Glutamatergic neuron (in vitro differentiated cells): ENCODE measurements around the gene SLC22A15. TPM values are rescaled to one million over a fixed set of nuclear protein-coding genes. Genes with fewer than 3 reads are reported as not detected.

ENCODE experiments used
- DNase-seq: peaks from one replicate; pipeline ENCODE4 v3.0.0; 2022
- H3K27ac Mint-ChIP-seq: one replicate; pipeline ENCODE4 v1.8.0; 2020; ENCODE audit warnings: mild to moderate bottlenecking, mixed read lengths, inconsistent platforms; ENCODE audit not compliant: unreplicated experiment
- H3K27me3 Mint-ChIP-seq: one replicate; pipeline ENCODE4 v1.8.0; 2020; ENCODE audit warnings: mild to moderate bottlenecking, moderate library complexity, mixed read lengths, inconsistent platforms; ENCODE audit not compliant: unreplicated experiment
- H3K36me3 Mint-ChIP-seq: one replicate; pipeline ENCODE4 v1.8.0; 2020; ENCODE audit warnings: mild to moderate bottlenecking, mixed read lengths, inconsistent platforms; ENCODE audit not compliant: unreplicated experiment
- H3K4me1 Mint-ChIP-seq: one replicate; pipeline ENCODE4 v1.8.0; 2020; ENCODE audit warnings: mild to moderate bottlenecking, low read depth, mixed read lengths, inconsistent platforms; ENCODE audit not compliant: unreplicated experiment
- H3K4me3 Mint-ChIP-seq: one replicate; pipeline ENCODE4 v1.8.0; 2020; ENCODE audit warnings: mild to moderate bottlenecking, mixed read lengths, inconsistent platforms; ENCODE audit not compliant: unreplicated experiment
- H3K9me3 Mint-ChIP-seq: one replicate; pipeline ENCODE4 v1.8.0; 2020; ENCODE audit warnings: mild to moderate bottlenecking, moderate library complexity, mixed read lengths, inconsistent platforms; ENCODE audit not compliant: unreplicated experiment
- total RNA-seq: library from RNA; stranded (reverse); fragmentation: NEBNext Ultra II Directional; extraction: Animal tissue kit (Norgen Biotek cat#: 25700); gene quantifications from one replicate; pipeline ENCODE4 v1.2.1, GENCODE V29; 2021; ENCODE audit not compliant: unreplicated experiment
- TF ChIP-seq, protein P1 (sequence below): fragments of 200-600 bp; sonication (generic); IDR thresholded peaks from one replicate; pipeline ENCODE4 v1.5.0; 2021; ENCODE audit not compliant: partially characterized antibody, unreplicated experiment

Gene SLC22A15
- total RNA-seq, 1 donor from 2014 or later: 49.4 TPM

DNA sequence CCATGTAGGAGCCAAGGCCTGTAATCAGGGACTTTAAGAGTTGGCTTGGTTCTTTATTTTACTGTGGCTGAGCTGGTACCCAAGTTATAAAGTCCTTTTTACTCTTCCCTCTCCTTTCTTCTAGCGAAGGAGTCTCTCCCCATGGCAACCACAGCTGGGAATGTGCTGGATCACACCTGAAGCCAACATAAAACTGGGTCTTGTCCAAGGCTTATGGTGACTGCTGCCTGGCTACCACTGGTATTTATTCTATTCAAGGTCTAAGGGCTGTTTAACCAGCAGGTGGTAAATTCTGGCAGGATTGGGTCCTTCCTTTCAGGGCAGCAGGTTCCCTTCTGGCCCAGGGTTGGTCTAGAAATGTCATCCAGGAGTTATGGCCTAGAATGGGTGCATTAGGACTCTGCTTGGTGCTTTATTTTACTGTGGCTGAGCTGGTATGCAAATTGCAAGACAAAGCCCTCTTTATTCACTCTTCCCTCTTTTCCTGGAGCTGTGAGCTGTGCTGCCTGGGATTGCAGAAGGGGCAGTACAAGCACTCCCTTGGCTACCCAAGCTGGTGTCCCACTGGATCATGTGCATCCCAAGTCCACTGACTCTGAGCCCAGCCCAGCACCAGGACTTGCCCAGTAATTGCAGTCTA lies 26.6 kb downstream of the SLC22A15 start:
- no peak for DNase-seq
- peaks cover 1% of the 10 kb centered on the region for H3K9me3 Mint-ChIP-seq
- peaks cover 37% of the 10 kb centered on the region for H3K36me3 Mint-ChIP-seq
- peaks cover 2% of the 10 kb centered on the region for H3K27me3 Mint-ChIP-seq
- no peak overlapping the region for H3K27ac Mint-ChIP-seq
- no peak overlapping the region for H3K4me3 Mint-ChIP-seq
- TF ChIP-seq, protein P1, sequence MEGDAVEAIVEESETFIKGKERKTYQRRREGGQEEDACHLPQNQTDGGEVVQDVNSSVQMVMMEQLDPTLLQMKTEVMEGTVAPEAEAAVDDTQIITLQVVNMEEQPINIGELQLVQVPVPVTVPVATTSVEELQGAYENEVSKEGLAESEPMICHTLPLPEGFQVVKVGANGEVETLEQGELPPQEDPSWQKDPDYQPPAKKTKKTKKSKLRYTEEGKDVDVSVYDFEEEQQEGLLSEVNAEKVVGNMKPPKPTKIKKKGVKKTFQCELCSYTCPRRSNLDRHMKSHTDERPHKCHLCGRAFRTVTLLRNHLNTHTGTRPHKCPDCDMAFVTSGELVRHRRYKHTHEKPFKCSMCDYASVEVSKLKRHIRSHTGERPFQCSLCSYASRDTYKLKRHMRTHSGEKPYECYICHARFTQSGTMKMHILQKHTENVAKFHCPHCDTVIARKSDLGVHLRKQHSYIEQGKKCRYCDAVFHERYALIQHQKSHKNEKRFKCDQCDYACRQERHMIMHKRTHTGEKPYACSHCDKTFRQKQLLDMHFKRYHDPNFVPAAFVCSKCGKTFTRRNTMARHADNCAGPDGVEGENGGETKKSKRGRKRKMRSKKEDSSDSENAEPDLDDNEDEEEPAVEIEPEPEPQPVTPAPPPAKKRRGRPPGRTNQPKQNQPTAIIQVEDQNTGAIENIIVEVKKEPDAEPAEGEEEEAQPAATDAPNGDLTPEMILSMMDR: no peak
- H3K4me1 Mint-ChIP-seq: no peaks in the 10 kb centered on the region

DNA sequence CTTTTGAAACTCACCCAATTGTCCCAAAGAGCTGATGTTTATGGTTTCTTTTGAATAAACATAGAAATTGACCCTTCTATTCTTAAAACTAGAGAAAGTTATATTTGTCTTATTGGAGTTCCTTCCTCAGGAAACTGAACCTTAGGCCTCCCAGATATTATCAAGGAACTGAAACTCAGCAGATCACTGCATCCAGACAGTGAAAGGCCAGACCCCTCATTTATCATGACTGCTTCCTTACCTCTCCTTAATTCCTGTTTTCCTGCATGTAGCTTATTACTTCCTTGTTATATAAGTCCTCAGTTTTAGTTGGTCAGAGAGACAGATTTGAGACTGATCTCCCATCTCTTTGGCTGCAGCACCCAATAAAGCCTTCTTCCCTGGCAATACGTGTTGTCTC lies 27.5 kb downstream of the SLC22A15 start:
- H3K36me3 Mint-ChIP-seq: peaks cover 29% of the 10 kb centered on the region
- no peak for DNase-seq
- H3K4me1 Mint-ChIP-seq: no peaks in the 10 kb centered on the region
- peaks cover 2% of the 10 kb centered on the region for H3K27me3 Mint-ChIP-seq
- no peak overlapping the region for H3K27ac Mint-ChIP-seq
- TF ChIP-seq, protein P1: no peak
- H3K9me3 Mint-ChIP-seq: peaks cover 1% of the 10 kb centered on the region
- H3K4me3 Mint-ChIP-seq: no peak overlapping the region

DNA sequence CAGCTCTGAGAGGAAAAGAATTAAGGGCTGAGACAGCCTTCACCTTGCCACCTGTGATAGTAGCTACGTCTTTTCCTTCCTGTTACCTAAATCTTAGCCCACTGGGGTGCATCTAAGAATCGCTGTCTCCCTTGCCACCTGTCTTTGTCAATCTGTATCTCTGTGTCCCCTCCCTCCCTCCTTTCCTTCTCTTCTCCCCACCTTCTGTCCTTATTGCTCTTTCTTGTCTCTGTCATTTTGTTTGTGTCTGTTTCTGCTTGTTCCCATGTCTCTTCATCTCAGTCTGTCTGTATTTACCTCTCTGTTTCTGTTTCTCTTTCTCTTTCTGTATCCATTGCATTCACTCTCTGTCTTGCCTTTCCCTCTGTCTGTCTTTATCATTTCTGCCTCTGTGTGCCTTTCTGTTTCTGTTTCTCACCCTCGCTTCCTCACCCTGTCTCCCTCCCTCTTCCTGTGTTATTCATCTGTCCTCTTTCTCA lies 30.2 kb downstream of the SLC22A15 start:
- no peak for DNase-seq

DNA sequence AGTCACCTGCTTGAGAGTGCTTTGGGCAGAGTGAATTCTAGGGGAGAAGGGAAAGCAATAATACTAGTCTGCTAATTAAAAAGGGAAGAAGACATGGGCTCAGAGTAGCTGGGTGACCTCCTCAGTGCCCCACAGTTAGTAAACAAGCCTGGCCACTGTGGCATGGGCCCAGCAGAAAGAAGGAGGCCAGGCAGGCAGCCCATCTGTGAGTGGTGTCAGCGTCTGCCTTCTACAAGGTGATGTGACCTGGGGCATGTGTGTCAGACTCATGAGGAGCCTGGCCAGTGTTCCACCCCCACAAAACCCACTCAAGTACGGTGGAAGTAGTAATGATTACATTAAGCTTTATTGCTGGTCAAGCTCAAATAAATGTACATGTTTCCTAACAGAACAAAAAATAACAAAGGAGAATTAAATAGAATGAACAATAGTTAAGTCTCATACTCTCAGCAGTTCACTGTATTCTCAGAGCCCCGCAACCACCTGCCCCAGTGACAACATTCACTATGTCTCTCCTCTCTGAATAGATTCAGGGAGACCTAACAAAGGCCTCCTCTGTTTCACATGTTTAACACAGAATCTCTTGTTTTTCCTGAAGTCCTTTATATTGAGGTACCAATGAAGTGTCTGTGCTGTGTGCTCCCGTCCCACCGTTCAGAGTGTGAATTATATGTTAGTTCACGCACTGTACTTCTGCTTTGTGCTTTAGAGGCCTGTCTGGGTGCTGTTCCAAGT lies 32.5 kb downstream of the SLC22A15 start:
- H3K36me3 Mint-ChIP-seq: no peaks in the 10 kb centered on the region
- DNase-seq: no peak
- H3K4me3 Mint-ChIP-seq: no peak overlapping the region
- TF ChIP-seq, protein P1: no peak
- peaks cover 1% of the 10 kb centered on the region for H3K9me3 Mint-ChIP-seq
- H3K4me1 Mint-ChIP-seq: no peaks in the 10 kb centered on the region
- peaks cover 2% of the 10 kb centered on the region for H3K27me3 Mint-ChIP-seq
- no peak overlapping the region for H3K27ac Mint-ChIP-seq

More for the DNA sequence above, 30.2 kb downstream of the SLC22A15 start:
- peaks cover 1% of the 10 kb centered on the region for H3K9me3 Mint-ChIP-seq
- H3K4me1 Mint-ChIP-seq: no peaks in the 10 kb centered on the region
- no peak overlapping the region for H3K27ac Mint-ChIP-seq
- peaks cover 2% of the 10 kb centered on the region for H3K27me3 Mint-ChIP-seq
- H3K36me3 Mint-ChIP-seq: peaks cover 9% of the 10 kb centered on the region
- H3K4me3 Mint-ChIP-seq: no peak overlapping the region
- TF ChIP-seq, protein P1: no peak

DNA sequence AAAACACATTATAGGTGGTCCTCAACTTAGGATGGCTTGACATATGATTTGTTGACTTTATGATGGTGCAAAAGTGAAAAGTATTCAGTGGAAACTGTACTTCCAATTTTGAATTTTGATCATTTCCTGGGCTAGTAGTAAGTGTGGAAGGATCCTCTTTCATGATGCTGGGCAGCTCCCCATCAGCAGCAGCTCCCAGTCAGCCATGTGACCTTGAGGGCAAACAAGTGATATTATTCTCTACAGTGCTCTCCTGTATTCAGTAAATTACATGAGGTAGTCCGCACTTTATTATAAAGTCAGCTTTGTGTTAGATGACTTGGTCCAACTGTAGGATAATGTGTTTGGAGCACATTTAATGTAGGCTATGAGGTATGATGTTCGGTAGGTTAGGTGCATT lies 36.4 kb downstream of the SLC22A15 start:
- Mint-ChIP-seq H3K4me1 (no peaks in the 10 kb centered on the region), H3K36me3 (no peaks in the 10 kb centered on the region), H3K4me3 (no peak overlapping the region), H3K27ac (no peak overlapping the region), H3K9me3 (no peaks in the 10 kb centered on the region), H3K27me3 (no peaks in the 10 kb centered on the region)
- TF ChIP-seq, protein P1: no peak
- no peak for DNase-seq
